GM18502 (cell line): ENCODE results near the gene ORMDL3.
"Not testable (repeated sequence)": the region's sequence is repeated elsewhere in the genome, so short reads cannot be mapped to it uniquely, and the experiment has no call there.

Experiments used
- ATAC-seq: cut with Tn5 transposase; IDR thresholded peaks from one replicate; pipeline ENCODE4 v1.9.1; 2021; ENCODE audit warnings: mild to moderate bottlenecking; ENCODE audit not compliant: unreplicated experiment, poor library complexity

Gene ORMDL3

DNA sequence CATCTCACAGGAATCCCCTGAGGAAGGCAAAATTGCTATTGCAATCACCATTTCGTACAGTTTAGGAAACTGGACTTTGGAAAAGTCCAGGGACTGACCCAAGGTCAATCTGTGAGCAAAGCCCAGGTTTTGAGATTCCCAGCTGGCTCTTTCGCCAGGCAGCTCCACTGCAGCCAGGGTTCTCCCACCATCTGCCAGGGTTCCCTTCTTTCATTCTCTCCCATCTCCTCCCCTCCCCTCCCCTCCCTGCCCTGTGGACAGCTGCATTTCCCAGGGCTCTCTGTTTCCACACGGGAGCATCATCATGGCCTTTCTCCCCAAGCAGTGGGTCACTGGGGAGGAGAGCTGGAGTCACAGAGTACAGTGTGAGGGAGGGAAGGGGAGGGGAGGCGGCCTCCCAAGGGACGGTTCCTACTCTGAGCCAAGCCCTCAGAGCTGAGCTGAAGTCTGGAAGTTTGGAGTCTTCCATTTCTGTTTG, 23.5 kb upstream of the ORMDL3 start:
- ATAC-seq: no peak

DNA sequence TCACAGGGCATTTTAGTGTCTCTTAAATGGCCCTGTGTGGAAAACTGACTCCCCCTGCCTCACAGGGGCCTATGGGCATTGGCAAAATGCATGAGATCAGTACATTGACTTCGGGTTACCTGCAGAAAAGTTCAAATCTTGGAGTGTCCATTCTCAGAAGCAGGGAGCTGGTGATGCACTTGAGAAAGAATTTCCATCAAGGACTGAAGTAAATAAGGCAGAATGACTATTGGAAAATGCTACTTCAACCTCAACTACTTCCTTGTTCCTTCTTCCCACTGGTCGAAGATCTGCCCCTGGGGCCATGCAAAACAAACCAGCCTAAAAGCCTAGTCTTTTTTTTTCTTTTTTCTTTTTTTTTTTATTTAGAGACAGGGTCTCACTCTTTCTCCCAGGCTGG, 21.6 kb upstream of the ORMDL3 start:
- no peak for ATAC-seq

DNA sequence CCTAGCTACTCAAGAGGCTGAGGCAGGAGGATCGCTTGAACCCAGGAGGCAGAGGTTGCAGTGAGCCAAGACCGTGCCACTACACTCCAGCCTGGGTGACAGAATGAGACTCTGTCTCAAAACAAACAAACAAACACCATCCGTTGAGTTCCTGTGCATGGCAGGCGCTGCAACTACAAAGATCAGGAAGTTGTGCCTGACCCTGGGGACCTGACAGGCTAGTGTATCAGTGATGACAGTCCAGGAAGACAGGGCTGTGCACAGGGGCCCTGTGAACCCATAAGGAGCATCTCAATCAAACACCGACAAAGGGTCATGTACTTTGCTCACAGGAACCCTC, 21.1 kb upstream of the ORMDL3 start:
- not testable (repeated sequence) for ATAC-seq

- no peak for ATAC-seq
Measured at GRCh38 chr17:39946551-39947330, 19.3 kb upstream of the ORMDL3 start.

DNA sequence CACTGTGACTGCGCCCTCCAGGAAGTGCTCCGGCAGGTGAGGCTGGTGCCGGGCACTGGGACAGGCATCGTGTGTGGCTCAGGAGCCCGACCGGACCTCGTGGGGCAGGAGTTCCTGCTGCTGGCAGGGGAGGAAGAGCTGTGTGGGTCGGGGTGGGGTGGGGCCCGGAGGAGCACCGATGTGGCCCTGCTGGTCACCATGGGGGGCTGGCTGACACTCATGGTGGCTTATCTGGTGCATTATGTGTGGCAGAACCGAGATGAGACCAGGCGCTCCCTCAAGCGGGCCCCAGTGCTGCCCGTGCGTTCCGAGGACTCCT, 17.0 kb upstream of the ORMDL3 start:
- ATAC-seq: no peak

DNA sequence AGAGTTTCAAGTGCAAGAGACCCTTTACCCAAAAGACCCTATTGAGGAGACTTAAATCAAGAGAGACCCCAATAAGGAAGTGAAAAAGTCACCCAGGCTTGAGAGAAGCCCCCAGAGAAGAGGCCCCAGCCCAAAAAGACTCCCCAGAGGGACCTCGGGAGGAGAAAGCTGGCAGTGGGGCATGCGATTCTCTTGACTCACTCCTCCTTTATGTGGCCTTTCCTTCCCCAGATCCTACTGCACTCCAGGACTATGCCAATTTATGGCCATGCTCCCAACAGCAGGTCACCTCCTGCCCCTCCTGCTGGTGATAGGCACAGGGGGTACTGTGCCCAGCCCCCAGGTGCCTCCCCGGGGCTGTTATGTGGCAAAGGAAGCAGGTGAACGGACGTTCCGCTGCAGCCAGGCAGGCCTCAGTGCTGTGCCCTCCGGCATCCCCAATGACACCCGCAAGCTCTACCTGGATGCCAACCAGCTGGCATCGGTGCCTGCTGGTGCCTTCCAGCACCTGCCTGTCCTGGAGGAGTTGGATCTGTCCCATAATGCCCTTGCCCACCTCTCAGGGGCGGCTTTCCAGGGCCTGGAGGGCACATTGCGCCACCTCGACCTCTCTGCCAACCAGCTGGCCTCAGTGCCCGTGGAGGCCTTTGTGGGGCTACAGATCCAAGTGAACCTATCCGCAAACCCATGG, 16.4 kb upstream of the ORMDL3 start:
- ATAC-seq: no peak

DNA sequence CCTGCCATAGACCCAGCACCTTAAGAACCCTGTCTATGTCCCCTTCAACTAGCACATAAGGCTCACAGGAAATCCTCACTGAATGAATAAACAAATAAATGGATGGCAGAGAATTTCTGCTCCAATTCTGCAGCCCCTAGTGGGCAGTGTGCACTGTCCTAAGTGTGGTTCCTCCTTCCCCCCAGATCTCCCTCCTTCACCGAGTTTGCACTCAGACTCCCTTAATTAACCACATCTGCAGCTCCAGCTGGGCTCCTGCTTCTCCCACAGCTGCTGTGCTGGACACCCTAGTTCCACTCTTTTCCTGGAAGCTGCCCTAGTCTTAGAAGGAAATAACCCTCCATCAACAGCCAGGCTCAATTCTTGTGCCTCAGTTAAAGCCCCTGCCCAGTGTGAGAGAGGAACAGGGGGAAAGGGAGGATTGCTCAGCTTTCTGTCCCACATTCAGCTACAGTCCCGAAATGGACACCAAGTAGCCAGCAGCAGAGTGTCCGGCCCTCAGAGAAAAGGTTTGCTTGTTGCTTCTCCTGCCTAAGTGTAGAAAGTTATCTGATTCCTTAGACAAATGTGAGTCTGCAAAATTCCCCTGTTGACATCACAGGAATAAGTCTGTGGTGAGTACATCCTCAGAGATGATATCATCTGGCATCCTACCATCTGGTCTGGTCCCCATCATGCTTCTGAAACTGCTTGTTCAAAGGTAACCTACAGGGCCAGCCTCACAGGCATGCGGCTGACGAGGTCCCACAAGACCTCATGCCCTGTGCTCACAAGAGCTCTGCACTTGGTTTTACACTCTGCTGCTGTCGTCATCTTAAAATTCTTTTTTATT, 12.4 kb upstream of the ORMDL3 start:
- no peak for ATAC-seq

- no peak for ATAC-seq
Measured at GRCh38 chr17:39939106-39939505, 11.7 kb upstream of the ORMDL3 start.

DNA sequence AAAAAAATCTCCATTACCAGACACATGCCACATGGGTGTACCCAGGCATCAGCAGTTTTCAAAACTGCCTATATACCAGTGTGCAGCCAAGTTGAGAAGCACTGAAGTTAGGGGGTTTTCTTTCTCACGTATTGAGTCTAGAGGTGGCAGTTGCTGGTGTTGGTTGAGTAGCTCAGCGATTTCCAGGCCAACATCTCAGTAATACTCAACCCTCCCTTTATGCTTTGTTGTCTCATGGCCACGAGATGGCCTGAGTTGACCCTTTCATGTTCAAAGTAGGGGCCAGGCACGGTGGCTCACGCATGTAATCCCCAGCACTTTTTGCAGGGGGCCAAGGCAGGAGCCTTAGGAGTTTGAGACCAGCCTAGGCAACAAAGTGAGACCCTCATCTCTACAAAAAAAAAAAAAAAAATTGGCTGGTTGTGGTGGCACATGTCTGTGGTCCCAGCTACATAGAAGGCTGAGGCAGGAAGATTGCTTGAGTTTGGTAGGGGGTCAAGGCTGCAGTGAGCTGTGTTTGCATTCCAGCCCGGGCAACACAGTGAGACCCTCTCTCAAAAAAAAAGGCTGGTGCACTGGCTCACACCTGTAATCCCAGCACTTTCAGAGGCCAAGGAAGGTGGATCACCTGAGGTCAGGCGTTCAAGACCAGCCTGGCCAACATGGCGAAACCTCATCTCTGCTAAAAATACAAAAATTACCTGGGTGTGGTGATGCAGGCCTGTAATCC, 10.9 kb upstream of the ORMDL3 start:
- ATAC-seq: no peak

DNA sequence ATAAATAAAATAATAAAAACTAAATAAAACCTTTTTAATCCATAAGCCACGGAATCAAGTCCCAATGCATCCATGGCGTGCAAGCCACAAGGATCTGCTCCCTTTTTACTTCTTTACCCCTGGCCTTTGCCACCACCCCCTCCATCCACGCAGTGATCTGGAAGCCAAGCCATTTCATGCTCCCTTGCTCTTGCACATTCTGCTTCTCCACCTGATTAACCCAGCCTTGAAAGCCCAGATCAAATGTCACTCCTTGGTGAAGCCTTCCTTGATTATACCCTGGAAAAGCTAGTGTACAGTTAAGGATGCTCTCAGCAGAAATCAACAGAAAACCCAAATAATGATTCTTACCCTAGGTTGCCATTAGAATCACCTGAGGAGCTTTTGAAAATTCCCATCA, 10.0 kb upstream of the ORMDL3 start:
- no peak for ATAC-seq

DNA sequence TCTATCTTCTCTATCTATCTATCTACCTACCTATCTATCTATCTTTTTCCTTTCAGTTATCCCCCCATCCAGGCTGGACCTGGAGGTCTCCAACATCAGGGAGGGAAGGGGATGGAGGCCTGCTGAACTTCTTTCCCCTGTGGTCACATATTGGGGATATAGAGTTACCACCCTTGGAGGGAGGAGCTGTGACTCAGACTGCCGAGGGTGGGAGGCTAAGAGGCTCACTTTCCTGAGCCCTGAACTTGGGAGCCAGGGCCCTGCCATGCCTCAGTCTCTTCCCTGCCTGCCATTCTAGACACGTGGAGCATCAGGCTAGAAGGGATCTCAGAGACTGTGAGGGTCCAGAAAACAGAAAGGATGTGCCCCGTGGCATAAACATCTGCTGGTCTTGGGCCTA, 8.5 kb upstream of the ORMDL3 start:
- ATAC-seq: no peak

DNA sequence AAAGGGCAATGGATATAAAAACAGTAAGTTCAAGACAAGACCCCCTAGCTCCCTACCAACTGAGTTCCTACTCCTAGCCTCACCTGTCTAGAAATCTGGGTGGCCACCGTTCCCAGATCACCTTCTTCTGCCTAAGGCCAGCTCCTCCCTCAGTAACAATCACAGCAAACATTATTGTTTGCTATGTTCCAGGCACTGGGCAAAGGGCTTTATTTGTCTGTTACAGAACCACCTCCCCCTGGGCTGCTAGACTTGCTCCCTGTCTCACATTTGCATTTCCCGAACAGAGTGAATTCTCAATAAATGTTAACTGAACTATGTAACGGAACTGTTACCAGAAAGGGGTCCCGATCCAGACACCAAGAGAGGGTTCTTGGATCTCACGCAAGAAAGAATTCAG, 6.9 kb upstream of the ORMDL3 start:
- no peak for ATAC-seq

DNA sequence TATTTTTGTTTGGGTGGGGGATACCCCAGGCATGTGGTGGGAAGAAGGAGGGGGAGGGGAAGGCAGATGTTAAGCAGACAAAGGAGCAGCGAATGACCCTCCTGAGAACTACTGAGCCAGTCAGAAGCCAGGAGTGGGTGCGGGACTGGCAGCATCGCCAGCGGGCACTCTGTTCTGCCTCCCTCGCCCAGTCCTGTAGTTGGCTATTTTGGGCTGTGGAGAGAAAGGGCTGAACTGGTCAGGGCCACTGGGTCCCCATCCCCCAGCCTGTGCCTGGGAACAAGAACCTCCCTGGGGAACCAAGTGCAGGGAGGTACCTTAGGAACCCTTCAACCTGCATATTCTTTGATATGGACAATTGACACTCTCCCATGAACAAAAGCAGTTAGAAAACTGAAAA, 6.5 kb upstream of the ORMDL3 start:
- ATAC-seq: no peak

GRCh38 chr17:39929646-39930407, 2.4 kb upstream of the ORMDL3 start:
- no peak for ATAC-seq

DNA sequence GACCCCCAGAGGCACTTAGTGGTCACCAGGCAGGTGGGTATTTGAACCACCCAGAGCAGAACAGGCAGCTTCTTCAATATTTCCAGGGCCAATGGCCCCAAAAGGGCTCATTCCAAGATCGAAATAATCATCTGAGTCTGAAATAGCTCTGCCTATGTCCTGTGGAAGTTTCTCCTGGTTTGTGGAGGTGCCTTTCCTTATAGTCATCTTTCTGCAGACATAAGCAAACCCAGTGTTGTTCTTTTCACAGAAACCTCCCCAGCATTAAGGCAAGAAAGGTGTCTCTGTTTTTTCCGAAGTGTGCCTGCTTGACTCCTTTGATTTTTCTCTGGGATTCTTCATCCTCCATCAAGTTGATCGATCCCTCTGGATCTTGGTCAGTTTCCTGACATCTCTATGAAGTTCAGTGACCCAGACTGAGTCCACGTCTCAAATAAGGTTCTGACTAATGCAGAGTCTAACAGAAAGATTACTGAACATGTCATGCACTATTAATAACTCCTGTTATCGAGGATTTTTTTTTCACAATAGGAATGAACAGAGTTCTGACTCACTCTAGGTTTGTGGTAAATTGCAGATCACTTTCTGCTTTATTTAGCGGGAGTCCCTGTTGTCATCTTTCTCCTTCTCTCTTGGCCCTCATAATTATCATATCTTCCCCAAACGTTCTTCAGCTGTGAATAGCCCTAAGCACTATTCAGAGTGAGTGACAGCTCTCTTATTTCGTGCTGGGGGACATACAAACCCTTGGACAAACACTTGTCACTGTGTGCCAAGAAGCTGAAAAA, 1.7 kb upstream of the ORMDL3 start:
- no peak for ATAC-seq

- ATAC-seq: no peak
Measured at GRCh38 chr17:39927929-39928857, 792 bp upstream of the ORMDL3 start.

DNA sequence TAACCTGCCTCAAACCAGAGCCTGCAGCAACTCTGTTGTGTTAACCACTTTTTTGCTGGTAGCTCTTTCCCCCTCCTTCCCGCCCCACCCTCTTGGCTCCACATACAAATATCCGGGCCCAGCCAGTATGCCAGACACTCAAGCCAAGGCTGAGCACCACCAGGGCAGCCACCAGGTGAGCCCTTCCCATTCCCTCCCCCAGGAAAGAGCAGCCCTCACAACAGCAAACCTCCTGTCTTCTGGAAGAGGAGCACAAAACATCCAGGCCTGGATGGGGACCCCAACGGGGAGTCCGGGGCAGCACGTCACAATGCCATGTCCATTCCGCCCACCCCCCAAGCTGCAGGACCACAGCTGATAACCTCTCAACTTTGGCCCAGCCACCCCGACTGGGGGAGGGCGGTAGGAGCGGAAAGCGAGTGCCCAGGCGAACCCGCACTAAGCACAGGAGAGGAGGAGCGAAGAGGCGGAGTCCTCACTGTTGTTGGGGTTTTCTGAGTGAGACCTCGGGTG, 757 bp downstream of the ORMDL3 start:
- ATAC-seq: peak; percentile 22

DNA sequence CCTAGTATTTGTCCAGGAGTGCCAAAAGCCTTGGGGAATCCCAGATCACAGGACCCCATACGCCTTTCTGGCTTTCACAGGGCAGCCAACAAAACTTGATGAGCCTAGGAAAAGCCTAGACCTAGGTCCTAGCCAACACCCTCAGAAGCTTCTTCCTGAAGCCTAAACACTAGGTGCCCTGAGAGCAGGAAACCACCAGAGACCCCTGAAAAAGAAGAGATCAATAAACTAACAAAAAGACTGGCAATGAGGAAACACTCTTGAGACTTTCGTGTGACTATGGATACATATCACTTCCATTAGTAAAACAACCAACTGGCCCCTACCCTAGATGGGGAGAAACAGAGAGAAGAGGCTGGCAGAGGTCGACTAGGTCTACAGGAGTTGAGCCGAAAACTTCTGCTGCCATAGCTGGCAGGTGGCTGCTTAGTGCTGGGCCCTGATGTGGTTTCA, 1.2 kb downstream of the ORMDL3 start:
- no peak for ATAC-seq
